ENCODE measurements around the gene LMAN2. TPM values are rescaled to one million over a fixed set of nuclear protein-coding genes. Genes with fewer than 3 reads are reported as not detected.

Gene LMAN2
- total and polyA plus RNA-seq, 8 donors: 73.5 to 621 (median 117) TPM

DNA sequence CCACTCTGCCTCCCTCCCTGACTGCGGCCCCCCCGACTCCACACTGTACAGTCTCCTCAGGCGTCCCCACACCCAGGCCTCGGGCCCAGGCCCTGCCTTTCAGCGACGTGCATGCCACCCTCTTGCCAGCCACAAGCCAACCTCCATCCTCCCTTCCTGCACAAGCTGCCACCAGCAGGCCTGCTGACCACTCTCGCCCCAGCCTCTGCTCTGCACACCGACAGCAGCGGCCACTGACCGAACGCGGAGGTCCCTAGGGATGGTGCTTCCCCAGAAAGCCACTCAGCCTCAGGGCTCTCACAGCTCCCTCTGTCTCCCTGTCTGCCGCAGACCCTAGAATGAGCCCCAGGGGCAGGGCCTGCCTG lies 18.6 kb downstream of the LMAN2 start:
- no peaks in the 10 kb centered on the region for H3K9me3 ChIP-seq
- no peak for DNase-seq
- 86 to 95% (median 93%) methylated on average over 10 to 13 of the region's 13 CpGs for WGBS, 5 donors
- TF ChIP-seq, protein P1, sequence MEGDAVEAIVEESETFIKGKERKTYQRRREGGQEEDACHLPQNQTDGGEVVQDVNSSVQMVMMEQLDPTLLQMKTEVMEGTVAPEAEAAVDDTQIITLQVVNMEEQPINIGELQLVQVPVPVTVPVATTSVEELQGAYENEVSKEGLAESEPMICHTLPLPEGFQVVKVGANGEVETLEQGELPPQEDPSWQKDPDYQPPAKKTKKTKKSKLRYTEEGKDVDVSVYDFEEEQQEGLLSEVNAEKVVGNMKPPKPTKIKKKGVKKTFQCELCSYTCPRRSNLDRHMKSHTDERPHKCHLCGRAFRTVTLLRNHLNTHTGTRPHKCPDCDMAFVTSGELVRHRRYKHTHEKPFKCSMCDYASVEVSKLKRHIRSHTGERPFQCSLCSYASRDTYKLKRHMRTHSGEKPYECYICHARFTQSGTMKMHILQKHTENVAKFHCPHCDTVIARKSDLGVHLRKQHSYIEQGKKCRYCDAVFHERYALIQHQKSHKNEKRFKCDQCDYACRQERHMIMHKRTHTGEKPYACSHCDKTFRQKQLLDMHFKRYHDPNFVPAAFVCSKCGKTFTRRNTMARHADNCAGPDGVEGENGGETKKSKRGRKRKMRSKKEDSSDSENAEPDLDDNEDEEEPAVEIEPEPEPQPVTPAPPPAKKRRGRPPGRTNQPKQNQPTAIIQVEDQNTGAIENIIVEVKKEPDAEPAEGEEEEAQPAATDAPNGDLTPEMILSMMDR (IDR thresholded peaks at IDR 0.05): no peak
- no peak overlapping the region for H3K27ac ChIP-seq
- H3K4me3 ChIP-seq: no peak overlapping the region
- H3K36me3 ChIP-seq: peaks cover 62 to 98% (median 96%) of the 10 kb centered on the region in 4 donors
- intact Hi-C loops (cut with DNase I; ENCODE audit: low total_unique reads): no loop called here
- no peaks in the 10 kb centered on the region for H3K27me3 ChIP-seq
- peaks cover 0 to 5% (median 0%) of the 10 kb centered on the region in 4 donors for H3K4me1 ChIP-seq

DNA sequence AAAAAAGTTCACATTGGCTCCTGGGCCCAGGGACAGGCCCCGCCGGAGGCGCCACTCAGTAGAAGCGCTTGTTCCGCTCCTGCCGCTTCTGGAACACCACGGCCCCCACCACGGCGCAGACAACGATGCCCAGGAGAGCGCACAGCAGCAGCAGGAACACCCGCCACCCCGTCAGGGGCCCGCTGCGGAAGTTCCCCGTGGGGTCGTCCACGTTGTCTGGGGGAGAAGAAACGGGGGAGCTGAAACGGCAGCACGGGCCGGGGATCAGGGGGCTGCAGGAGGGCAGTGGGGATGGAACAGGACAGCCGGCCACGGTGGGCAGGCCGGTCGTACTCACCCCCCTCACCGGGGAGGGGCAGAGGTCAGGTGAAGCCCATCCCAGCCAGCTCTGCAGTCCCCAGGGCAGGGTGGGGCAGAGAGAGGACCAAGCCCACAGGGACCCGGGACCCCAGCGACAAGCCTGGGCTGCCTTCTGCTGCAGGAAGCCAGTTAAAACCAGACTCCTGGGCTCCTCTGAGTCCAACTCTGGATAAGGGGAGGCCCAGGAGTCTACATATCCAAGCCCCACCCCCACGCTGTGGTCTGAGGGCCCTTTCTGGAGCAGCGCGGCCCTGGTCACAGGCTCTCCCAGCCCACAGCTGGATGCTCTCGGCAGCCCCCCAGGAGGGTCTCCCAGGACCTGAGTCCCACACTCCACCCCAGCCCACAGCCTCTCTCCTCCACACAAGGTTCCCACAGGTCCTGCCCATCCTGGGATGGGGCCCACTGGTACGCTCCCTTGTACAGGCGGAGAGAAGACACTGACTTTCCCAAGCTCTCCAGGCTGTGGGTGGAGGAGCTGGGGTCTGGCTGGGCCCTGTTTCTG lies 19.2 kb downstream of the LMAN2 start:
- no peaks in the 10 kb centered on the region for H3K9me3 ChIP-seq
- H3K4me1 ChIP-seq: peaks cover 0 to 5% (median 0%) of the 10 kb centered on the region in 4 donors
- no peak for TF ChIP-seq POLR2A (IDR thresholded peaks at IDR 0.05)
- TF ChIP-seq, protein P1 (IDR thresholded peaks at IDR 0.05): no peak
- TF ChIP-seq POLR2AphosphoS5 (IDR thresholded peaks at IDR 0.05): no peak
- no peak for TF ChIP-seq EP300 (IDR thresholded peaks at IDR 0.05)
- DNase-seq: no peak
- intact Hi-C loops (cut with DNase I; ENCODE audit: low total_unique reads): no loop called here
- no peak overlapping the region for H3K4me3 ChIP-seq
- WGBS, 5 donors: 81 to 92% (median 88%) methylated on average over 30 to 35 of the region's 35 CpGs
- H3K27ac ChIP-seq: no peak overlapping the region
- no peaks in the 10 kb centered on the region for H3K27me3 ChIP-seq
- peaks cover 55 to 93% (median 90%) of the 10 kb centered on the region in 4 donors for H3K36me3 ChIP-seq

DNA sequence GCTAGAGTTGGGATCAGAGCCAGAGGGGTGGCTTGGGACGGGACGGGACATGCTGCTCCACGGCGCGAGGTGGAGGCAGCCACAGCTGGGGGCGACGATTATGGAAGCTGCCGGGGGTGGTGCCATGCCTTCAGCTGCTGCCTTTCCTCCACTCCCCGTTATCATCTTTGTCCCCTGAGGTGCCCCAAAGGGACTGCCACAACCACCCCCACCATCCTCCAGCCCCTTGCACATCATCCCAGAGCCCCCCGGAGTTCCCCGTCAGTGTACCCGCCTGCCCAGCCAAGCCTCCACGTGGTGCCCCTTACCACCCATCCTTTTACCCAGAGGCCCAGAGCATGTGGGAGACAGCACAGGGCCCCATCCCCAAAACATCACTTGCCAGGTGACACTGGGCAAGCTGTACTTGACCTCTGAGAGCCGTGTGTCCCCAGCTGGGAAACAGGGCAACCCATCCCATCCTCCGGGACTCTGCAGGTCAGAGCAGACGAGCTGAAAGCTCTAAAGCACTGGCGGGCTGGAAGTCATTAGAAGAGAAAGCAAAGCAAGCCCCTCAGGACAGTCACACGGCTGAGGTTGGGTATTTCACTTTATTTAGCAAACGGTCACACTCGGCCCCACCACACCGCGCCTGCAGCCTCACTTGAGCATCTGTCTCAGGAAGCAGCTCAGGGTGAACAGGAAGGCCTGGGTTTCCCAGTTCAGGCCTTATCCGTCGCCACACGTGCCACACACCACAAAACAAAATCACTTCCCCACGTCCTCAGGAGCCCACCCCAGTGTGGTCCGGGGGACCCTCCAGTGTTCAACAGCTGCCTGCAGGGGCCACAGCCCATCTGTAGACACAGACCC lies 20.3 kb downstream of the LMAN2 start:
- Histone ChIP-seq H3K4me3 (no peak overlapping the region), H3K36me3 (peaks cover 45 to 83% (median 80%) of the 10 kb centered on the region in 4 donors), H3K4me1 (peaks cover 0 to 8% (median 2%) of the 10 kb centered on the region in 4 donors), H3K27me3 (no peaks in the 10 kb centered on the region), H3K27ac (no peak overlapping the region), H3K9me3 (no peaks in the 10 kb centered on the region)
- DNase-seq: no peak
- intact Hi-C loops (cut with DNase I; ENCODE audit: low total_unique reads): no loop called here
- TF ChIP-seq, protein P1 (IDR thresholded peaks at IDR 0.05): no peak
- TF ChIP-seq POLR2AphosphoS5 (IDR thresholded peaks at IDR 0.05) (no peak), POLR2A (IDR thresholded peaks at IDR 0.05) (no peak)
- 76 to 85% (median 83%) methylated on average over 24 to 27 of the region's 27 CpGs for WGBS, 5 donors

DNA sequence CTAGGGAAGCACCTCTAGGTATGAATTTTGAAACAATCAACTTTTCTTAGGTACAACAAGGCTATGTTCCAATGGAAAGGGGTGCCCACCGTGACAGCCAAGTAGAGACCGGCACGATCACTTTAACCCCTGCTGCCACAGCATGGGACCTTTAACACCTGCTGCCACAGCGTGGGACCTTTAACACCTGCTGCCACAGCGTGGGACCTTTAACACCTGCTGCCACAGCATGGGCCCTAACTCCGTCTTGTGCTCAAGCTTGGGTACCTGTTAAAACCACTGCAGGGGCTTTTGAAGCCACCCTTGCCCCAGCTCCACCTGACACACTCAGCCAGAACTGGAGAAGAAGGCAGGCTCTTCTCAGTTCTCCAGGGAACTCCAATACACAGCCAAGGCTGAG lies 21.6 kb downstream of the LMAN2 start:
- Histone ChIP-seq H3K27ac (no peak overlapping the region), H3K27me3 (no peaks in the 10 kb centered on the region), H3K4me1 (peaks cover 0 to 12% (median 6%) of the 10 kb centered on the region in 4 donors), H3K4me3 (no peak overlapping the region), H3K36me3 (peaks cover 32 to 70% (median 66%) of the 10 kb centered on the region in 4 donors), H3K9me3 (no peaks in the 10 kb centered on the region)
- intact Hi-C loops (cut with DNase I; ENCODE audit: low total_unique reads): loop anchor here (10.0 kb wide), 1 partner anchor 45 kb away; no protein-coding TSS in a partner anchor
- WGBS, 5 donors: 79 to 90% (median 88%) methylated on average over 5 to 6 of the region's 6 CpGs
- TF ChIP-seq EP300 (IDR thresholded peaks at IDR 0.05): no peak
- TF ChIP-seq POLR2AphosphoS5 (IDR thresholded peaks at IDR 0.05): no peak
- TF ChIP-seq, protein P1 (IDR thresholded peaks at IDR 0.05): no peak
- no peak for TF ChIP-seq POLR2A (IDR thresholded peaks at IDR 0.05)
- DNase-seq: no peak
